Measurements from ENCODE around the gene DIDO1. TPM values are rescaled to one million over a fixed set of nuclear protein-coding genes. Genes with fewer than 3 reads are reported as not detected.

Gene DIDO1
- total RNA-seq, 1 donor from 2014 or later = 58.7 TPM

DNA sequence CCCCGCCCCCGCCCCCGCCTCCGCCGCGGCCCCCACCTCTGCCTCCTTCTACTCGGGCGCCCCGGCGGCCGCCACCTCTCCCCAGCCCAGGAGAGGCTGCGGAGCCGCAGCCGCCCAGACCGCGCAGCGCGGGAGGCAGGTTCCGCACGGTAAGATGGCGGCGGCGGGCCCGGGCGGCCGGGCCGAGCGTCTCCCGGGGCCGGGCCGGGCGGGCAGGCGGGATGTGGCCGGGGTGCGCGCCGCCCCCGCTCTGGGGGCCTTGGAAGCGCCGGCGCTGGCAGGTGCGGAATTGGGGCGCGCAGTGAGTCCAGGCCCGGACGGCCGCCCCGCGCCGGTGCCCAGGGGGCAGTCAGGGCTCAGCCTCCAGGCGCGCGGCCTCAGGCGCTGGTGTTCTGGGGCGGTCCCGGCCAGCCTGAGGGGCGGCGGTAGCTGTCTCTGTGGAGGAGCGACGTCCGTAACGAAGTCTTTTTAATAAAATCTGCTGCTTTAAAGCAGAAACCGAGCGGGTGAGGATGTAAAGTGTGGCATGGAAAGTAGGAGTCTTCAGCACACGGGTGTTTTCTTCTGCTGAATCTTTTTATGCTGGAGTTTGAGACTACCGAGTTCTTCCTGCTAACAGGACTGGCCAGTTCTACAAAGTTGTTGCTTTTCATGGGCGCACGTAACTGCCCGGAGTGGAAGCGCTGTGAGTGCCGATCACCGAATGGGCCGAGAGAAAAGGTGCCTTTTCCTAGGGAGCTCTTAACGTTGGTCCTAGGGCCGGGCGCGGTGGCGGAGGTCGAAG, 12.0 kb upstream of the DIDO1 start, which contains the start of gene GID8:
TSS of gene GID8 (plus strand) at position 43 of the 784 bp plus-strand sequence. CDS start 3,356 bp downstream, outside the sequence.
- no peak for DNase-seq (ENCODE audit: extremely low spot score in 2 of 2)
- no peak for TF ChIP-seq POLR2AphosphoS5 (IDR thresholded peaks at IDR 0.05; ENCODE audit: insufficient read depth in 1 of 2, low read depth in 1 of 2)
- no peak for TF ChIP-seq POLR2A (IDR thresholded peaks at IDR 0.05)
- TF ChIP-seq, protein P1, sequence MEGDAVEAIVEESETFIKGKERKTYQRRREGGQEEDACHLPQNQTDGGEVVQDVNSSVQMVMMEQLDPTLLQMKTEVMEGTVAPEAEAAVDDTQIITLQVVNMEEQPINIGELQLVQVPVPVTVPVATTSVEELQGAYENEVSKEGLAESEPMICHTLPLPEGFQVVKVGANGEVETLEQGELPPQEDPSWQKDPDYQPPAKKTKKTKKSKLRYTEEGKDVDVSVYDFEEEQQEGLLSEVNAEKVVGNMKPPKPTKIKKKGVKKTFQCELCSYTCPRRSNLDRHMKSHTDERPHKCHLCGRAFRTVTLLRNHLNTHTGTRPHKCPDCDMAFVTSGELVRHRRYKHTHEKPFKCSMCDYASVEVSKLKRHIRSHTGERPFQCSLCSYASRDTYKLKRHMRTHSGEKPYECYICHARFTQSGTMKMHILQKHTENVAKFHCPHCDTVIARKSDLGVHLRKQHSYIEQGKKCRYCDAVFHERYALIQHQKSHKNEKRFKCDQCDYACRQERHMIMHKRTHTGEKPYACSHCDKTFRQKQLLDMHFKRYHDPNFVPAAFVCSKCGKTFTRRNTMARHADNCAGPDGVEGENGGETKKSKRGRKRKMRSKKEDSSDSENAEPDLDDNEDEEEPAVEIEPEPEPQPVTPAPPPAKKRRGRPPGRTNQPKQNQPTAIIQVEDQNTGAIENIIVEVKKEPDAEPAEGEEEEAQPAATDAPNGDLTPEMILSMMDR (IDR thresholded peaks at IDR 0.05) = no peak
- Histone ChIP-seq H3K4me1 (peaks cover 82% of the 10 kb centered on the region), H3K27me3 (no peaks in the 10 kb centered on the region), H3K9me3 (no peaks in the 10 kb centered on the region), H3K4me3 (peak within 1 kb of the TSS; percentile 91 to 97), H3K36me3 (peaks cover 0 to 14% of the 10 kb centered on the region in 2 donors), H3K27ac (peak within 1 kb of the TSS; percentile 86)
- intact Hi-C loops (cut with DNase I) = no loop called here

DNA sequence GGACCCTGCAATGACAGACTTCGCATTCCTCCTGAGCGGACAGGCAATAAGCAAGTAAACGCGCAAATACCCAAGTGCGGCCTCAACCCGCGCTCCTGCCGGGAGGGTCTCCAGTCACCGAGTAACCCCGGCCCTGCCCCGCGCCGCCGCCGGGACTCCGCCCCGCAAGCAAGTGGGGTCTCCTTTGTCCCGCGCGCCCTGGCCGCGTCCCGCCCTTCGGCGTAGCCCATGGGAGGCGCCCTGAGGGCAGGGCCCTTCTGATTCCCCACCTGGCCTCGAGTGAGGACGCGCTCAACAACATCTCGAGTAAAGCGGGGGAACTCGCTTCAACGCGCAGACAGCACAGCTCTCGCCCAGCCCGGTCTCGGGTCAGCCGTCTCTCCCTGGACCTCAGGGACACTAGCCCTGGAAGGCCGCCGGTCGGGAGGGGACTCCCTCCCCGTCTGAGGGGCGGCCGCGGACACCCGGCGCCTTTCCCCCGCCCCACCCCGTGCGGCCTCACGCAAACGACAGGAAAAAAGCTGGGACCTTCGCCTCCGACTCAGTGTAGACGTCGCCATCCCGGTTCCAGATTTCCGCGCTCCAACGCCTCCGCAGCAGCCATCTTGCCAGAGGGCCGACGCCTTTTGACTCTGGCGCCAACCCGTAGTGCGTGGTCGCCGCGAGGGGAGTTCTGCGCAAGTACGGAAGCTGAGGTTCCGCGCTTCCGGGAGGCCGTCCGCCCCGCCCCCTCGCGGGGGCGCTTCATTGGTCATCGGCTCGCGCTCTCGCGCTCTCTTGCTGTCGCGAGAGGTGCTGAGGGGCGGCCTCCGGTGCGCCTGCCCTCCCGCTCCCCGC, 11.2 kb upstream of the DIDO1 start:
- Histone ChIP-seq H3K27ac (peak overlapping the region; percentile 86), H3K9me3 (no peaks in the 10 kb centered on the region), H3K4me3 (peak overlapping the region; percentile 91 to 97), H3K36me3 (peaks cover 0 to 6% of the 10 kb centered on the region in 2 donors), H3K4me1 (peaks cover 76% of the 10 kb centered on the region), H3K27me3 (no peaks in the 10 kb centered on the region)
- intact Hi-C loops (cut with DNase I) = no loop called here
- peak in 1 of 2 donors; percentile 96 for DNase-seq (ENCODE audit: extremely low spot score in 2 of 2)
- TF ChIP-seq, protein P1 (IDR thresholded peaks at IDR 0.05) = peak in 1 of 3 experiments; percentile 37
- TF ChIP-seq POLR2A (IDR thresholded peaks at IDR 0.05) (peak in 1 of 2 donors; percentile 48), POLR2AphosphoS5 (IDR thresholded peaks at IDR 0.05; ENCODE audit: insufficient read depth in 1 of 2, low read depth in 1 of 2) (peak; percentile 93 to 97)

DNA sequence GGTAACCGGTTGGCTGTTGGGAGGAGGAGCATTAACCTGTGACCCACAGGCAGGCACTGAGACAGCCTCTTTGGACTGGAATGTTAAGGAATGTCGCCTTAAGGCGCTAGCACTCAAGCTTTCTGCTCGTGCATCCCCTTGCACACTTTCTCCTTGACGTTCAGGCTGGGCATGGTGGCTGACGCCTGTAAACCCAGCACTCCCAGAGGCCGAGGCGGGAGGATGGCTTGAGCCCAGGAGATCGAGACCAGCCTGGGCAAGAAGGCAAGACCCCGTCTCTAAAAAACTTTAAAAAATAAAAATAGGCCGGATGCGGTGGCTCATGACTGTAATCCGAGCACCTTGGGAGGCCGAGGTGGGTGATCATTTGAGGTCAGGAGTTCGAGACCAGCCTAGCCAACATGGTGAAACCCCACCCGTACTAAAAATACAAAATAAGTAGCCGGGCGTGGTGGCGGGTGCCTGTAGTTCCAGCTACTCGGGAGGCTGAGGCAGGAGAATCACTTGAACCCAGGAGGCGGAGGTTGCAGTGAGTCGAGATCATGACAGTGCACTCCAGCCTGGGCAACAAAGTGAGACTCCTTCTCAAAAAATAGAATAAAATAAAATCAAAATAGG, 9.8 kb upstream of the DIDO1 start:
- no peaks in the 10 kb centered on the region for H3K36me3 ChIP-seq
- H3K4me3 ChIP-seq = peak overlapping the region; percentile 91 to 97
- no peaks in the 10 kb centered on the region for H3K9me3 ChIP-seq
- peaks cover 63% of the 10 kb centered on the region for H3K4me1 ChIP-seq
- no peak overlapping the region for H3K27ac ChIP-seq
- TF ChIP-seq POLR2A (IDR thresholded peaks at IDR 0.05) = no peak
- TF ChIP-seq, protein P1 (IDR thresholded peaks at IDR 0.05) = no peak
- TF ChIP-seq POLR2AphosphoS5 (IDR thresholded peaks at IDR 0.05; ENCODE audit: insufficient read depth in 1 of 2, low read depth in 1 of 2) = no peak
- no peaks in the 10 kb centered on the region for H3K27me3 ChIP-seq
- no peak for DNase-seq (ENCODE audit: extremely low spot score in 2 of 2)
- intact Hi-C loops (cut with DNase I) = no loop called here

DNA sequence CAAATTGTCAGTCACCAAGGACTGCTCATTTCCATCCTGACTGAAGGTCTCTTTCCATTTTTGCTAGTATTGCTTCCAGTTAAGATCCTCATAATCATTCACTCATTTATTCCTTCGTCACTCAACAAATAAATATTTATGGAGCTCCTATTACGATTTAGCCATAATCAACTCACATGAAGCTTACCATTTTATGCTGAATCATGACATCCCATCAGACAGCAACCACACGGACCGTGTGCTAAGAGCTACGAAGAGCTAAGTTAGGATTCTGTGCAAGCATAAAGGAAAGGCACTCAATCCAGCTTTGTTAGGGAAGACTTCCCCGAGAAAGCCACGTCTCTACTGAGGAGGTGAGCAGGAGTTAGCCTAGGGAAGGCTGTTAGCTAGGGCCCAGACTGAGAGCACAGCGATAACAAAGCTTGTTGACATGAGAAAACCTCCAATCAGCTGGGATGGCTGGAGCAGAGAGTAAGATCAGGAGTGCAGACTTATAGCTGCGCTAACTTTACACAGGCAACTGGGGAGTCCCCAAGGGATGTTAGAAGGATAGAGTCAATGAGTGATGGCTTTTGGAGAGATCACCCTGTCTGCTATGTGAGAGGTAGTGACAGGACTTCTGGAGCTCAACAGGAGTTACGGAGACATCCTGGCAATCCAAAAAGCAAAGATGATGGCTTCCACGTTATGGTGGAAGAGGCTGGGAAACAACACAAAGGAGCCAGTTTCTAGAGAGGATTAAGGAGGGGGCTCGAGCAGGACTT, 9.1 kb upstream of the DIDO1 start:
- Histone ChIP-seq H3K27me3 (no peaks in the 10 kb centered on the region), H3K27ac (no peak overlapping the region), H3K4me3 (peak overlapping the region in 1 of 2 donors; percentile 8), H3K9me3 (no peaks in the 10 kb centered on the region), H3K4me1 (peaks cover 57% of the 10 kb centered on the region), H3K36me3 (no peaks in the 10 kb centered on the region)
- TF ChIP-seq POLR2AphosphoS5 (IDR thresholded peaks at IDR 0.05; ENCODE audit: insufficient read depth in 1 of 2, low read depth in 1 of 2) = no peak
- TF ChIP-seq, protein P1 (IDR thresholded peaks at IDR 0.05) = no peak
- no peak for TF ChIP-seq POLR2A (IDR thresholded peaks at IDR 0.05)
- DNase-seq (ENCODE audit: extremely low spot score in 2 of 2) = no peak
- intact Hi-C loops (cut with DNase I) = no loop called here

Data from vagina (tissue), 2 donors.